Measurements from ENCODE around the gene RIMS4.

GRCh38 chr20:44745122-44745597 lies 65.2 kb downstream of the RIMS4 start:
- TF ChIP-seq RAD21 (IDR thresholded peaks at IDR 0.05 in 1 of 2, conservative IDR thresholded peaks at IDR 0.05 in 1 of 2; ENCODE audit: low read depth in 2 of 2, low read length in 2 of 2) (no peak), SIN3A (conservative IDR thresholded peaks at IDR 0.05 in 1 of 2, IDR thresholded peaks at IDR 0.05 in 1 of 2; ENCODE audit: low read depth in 1 of 2, low read length in 2 of 2) (no peak), POLR2A (IDR thresholded peaks at IDR 0.05; ENCODE audit: control extremely low read depth in 1 of 2, low read depth in 2 of 2, low read length in 2 of 2) (no peak), EZH2 (IDR thresholded peaks at IDR 0.05; ENCODE audit: low read depth, low read length, severe bottlenecking) (no peak)
- TF ChIP-seq, protein P1, sequence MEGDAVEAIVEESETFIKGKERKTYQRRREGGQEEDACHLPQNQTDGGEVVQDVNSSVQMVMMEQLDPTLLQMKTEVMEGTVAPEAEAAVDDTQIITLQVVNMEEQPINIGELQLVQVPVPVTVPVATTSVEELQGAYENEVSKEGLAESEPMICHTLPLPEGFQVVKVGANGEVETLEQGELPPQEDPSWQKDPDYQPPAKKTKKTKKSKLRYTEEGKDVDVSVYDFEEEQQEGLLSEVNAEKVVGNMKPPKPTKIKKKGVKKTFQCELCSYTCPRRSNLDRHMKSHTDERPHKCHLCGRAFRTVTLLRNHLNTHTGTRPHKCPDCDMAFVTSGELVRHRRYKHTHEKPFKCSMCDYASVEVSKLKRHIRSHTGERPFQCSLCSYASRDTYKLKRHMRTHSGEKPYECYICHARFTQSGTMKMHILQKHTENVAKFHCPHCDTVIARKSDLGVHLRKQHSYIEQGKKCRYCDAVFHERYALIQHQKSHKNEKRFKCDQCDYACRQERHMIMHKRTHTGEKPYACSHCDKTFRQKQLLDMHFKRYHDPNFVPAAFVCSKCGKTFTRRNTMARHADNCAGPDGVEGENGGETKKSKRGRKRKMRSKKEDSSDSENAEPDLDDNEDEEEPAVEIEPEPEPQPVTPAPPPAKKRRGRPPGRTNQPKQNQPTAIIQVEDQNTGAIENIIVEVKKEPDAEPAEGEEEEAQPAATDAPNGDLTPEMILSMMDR (IDR thresholded peaks at IDR 0.05; ENCODE audit: control extremely low read depth in 1 of 3, insufficient read depth in 1 of 3, low read depth in 1 of 3, low read length in 3 of 3) = no peak

All from H1 (cell line).